Activated CD4-positive, alpha-beta memory T cell treated with anti-CD3 and anti-CD28 coated beads, Interleukin-2, amount 10 ng/mL, durations not matched to agents 7 days and 5 days (primary cell): ENCODE data around the gene NR1D1. TPM values are rescaled to one million over a fixed set of nuclear protein-coding genes. Genes with fewer than 3 reads are reported as not detected.

Source experiments
- total RNA-seq, 2 experiments: library from RNA; stranded (reverse); gene quantifications; one replicate each; pipeline ENCODE4 v1.2.3, GENCODE V29; 2021

The NR1D1 gene
- total RNA-seq, 2 experiments from 2014 or later, result 5.2 to 5.9 TPM

Other genes with a start within 250 kb of the NR1D1 start
- gene IKZF3, start 236.3 kb downstream of the NR1D1 start, total RNA-seq, result 10 to 100 TPM; 37.9 to 38.2 TPM
- gene ZPBP2, start 232.4 kb downstream of the NR1D1 start, total RNA-seq, result not detected
- 10 to 100 TPM; 41.2 to 41.4 TPM for gene GSDMB, start 182.0 kb downstream of the NR1D1 start, total RNA-seq
- 100 to 1,000 TPM; 104 to 111 TPM for gene ORMDL3, start 173.0 kb downstream of the NR1D1 start, total RNA-seq
- not detected for gene LRRC3C, start 172.9 kb downstream of the NR1D1 start, total RNA-seq
- under 1 TPM; 0.33 to 0.78 TPM for gene GSDMA, start 137.6 kb downstream of the NR1D1 start, total RNA-seq
- gene PSMD3, start 119.8 kb downstream of the NR1D1 start, total RNA-seq, result 10 to 100 TPM; 90.3 to 92.2 TPM
- not detected for gene CSF3, start 85.1 kb downstream of the NR1D1 start, total RNA-seq
- 10 to 100 TPM; 82.2 to 84.2 TPM for gene MED24, start 46.2 kb downstream of the NR1D1 start, total RNA-seq
- 1 to 10 TPM; 8.4 TPM for gene THRA, start 37.6 kb downstream of the NR1D1 start, total RNA-seq
- 100 to 1,000 TPM; 102 to 103 TPM for gene MSL1, start 21.4 kb upstream of the NR1D1 start, total RNA-seq
- gene CASC3, start 39.9 kb upstream of the NR1D1 start, total RNA-seq, result 10 to 100 TPM; 84.5 to 89.1 TPM
- 1 to 10 TPM; 4.7 to 6.0 TPM for gene RAPGEFL1, start 76.9 kb upstream of the NR1D1 start, total RNA-seq
- gene WIPF2, start 118.7 kb upstream of the NR1D1 start, total RNA-seq, result 10 to 100 TPM; 26.0 TPM
- gene CDC6, start 187.3 kb upstream of the NR1D1 start, total RNA-seq, result 10 to 100 TPM; 67.5 to 69.9 TPM
- gene RARA, start 208.6 kb upstream of the NR1D1 start, total RNA-seq, result 10 to 100 TPM; 65.2 to 65.5 TPM